Measurements from ENCODE around the gene YIPF2. TPM values are rescaled to one million over a fixed set of nuclear protein-coding genes. Genes with fewer than 3 reads are reported as not detected.

YIPF2 gene
- total RNA-seq, 1 donor from 2014 or later, result 51.4 TPM

DNA sequence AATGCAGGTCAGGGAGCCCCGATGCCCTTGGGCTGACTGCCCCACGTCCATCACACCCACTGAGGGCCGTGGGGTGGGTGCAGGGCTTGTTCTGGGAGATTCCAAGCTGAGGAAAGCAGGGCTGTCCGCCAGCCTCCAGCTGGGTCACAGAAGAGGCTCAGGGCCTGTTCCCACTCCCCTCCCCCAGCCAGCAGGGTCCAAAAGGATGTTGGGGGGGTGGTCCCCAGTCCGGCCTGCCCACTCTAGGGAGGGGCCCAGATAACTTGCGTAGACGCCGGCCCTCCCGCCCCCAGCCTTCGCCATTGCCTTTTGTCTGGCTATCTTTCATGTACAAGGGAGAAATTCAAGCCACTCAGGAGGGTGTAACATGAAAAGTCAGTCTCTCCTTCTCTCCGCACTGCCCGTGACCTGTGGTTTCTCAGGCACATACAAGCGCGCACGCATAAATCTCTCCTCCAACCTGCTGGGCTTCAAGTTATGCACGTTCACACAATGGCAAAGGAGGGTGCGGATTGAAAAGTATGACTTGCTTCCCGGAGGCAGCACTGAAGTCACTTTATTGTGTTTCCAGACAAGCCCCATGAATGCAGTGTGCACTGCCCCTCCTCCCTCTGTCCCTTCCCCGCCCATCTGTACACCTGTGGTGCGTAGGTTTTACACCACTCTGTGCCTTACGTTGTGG lies 36.9 kb downstream of the YIPF2 start:
- no peaks in the 10 kb centered on the region for H3K9me3 Mint-ChIP-seq (ENCODE audit: unreplicated experiment)
- H3K4me3 Mint-ChIP-seq (ENCODE audit: unreplicated experiment), result no peak overlapping the region
- peaks cover 9% of the 10 kb centered on the region for H3K4me1 Mint-ChIP-seq (ENCODE audit: unreplicated experiment)
- TF ChIP-seq, protein P1, sequence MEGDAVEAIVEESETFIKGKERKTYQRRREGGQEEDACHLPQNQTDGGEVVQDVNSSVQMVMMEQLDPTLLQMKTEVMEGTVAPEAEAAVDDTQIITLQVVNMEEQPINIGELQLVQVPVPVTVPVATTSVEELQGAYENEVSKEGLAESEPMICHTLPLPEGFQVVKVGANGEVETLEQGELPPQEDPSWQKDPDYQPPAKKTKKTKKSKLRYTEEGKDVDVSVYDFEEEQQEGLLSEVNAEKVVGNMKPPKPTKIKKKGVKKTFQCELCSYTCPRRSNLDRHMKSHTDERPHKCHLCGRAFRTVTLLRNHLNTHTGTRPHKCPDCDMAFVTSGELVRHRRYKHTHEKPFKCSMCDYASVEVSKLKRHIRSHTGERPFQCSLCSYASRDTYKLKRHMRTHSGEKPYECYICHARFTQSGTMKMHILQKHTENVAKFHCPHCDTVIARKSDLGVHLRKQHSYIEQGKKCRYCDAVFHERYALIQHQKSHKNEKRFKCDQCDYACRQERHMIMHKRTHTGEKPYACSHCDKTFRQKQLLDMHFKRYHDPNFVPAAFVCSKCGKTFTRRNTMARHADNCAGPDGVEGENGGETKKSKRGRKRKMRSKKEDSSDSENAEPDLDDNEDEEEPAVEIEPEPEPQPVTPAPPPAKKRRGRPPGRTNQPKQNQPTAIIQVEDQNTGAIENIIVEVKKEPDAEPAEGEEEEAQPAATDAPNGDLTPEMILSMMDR (IDR thresholded peaks at IDR 0.05; ENCODE audit: unreplicated experiment), result no peak
- DNase-seq (ENCODE audit: low spot score), result no peak
- H3K27me3 Mint-ChIP-seq (ENCODE audit: unreplicated experiment), result peaks cover 8% of the 10 kb centered on the region
- H3K36me3 Mint-ChIP-seq (ENCODE audit: low read depth, unreplicated experiment), result no peaks in the 10 kb centered on the region
- no peak overlapping the region for H3K27ac Mint-ChIP-seq (ENCODE audit: unreplicated experiment)

DNA sequence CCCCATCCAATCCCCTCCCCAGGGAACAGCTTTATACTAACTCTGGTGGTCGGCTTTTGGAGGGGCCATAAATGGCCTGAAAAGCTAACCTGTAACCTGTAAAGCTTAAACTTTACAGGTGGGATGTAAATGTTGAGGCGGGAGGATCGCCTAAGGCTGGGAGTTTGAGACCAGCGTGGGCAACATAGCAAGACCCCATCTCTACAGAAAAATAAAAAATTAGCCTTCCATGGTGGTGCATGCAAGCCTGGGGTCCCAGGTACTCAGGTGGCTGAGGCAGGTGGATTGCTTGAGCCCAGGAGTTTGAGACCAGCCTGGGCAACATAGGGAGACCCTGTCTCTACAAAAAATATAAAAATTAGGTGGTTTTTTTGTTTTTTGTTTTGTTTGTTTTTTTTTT lies 38.6 kb downstream of the YIPF2 start:
- Mint-ChIP-seq H3K36me3 (ENCODE audit: low read depth, unreplicated experiment) (no peaks in the 10 kb centered on the region), H3K9me3 (ENCODE audit: unreplicated experiment) (no peaks in the 10 kb centered on the region), H3K4me1 (ENCODE audit: unreplicated experiment) (peaks cover 13% of the 10 kb centered on the region), H3K27me3 (ENCODE audit: unreplicated experiment) (peaks cover 7% of the 10 kb centered on the region), H3K4me3 (ENCODE audit: unreplicated experiment) (no peak overlapping the region), H3K27ac (ENCODE audit: unreplicated experiment) (no peak overlapping the region)
- TF ChIP-seq, protein P1 (IDR thresholded peaks at IDR 0.05; ENCODE audit: unreplicated experiment), result no peak
- no peak for DNase-seq (ENCODE audit: low spot score)

DNA sequence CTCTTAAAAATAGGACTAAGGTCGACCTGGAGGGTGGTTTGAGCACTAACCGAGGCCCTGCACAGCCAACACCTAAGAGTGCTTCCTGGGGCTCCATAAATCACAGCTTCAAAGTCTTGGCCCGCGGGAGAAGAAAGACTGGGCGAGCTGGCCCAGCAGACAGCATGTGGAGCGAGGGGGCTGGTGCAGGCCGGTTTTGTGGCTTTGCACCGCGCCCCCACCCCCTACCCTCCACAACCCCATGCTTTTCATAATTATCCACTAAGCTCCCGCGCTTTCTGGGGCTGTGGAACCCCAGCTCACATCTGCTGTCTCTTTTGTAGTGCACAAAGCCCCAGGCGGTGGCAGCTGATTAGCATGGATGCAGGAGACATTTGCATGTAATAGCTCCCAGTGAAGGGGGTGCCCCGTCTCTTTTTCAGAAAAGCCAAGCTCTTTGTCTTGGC lies 40.0 kb downstream of the YIPF2 start:
- TF ChIP-seq, protein P1 (IDR thresholded peaks at IDR 0.05; ENCODE audit: unreplicated experiment), result no peak
- Mint-ChIP-seq H3K27ac (ENCODE audit: unreplicated experiment) (no peak overlapping the region), H3K9me3 (ENCODE audit: unreplicated experiment) (no peaks in the 10 kb centered on the region), H3K4me3 (ENCODE audit: unreplicated experiment) (no peak overlapping the region), H3K36me3 (ENCODE audit: low read depth, unreplicated experiment) (no peaks in the 10 kb centered on the region), H3K27me3 (ENCODE audit: unreplicated experiment) (peaks cover 3% of the 10 kb centered on the region), H3K4me1 (ENCODE audit: unreplicated experiment) (peaks cover 13% of the 10 kb centered on the region)
- no peak for DNase-seq (ENCODE audit: low spot score)

DNA sequence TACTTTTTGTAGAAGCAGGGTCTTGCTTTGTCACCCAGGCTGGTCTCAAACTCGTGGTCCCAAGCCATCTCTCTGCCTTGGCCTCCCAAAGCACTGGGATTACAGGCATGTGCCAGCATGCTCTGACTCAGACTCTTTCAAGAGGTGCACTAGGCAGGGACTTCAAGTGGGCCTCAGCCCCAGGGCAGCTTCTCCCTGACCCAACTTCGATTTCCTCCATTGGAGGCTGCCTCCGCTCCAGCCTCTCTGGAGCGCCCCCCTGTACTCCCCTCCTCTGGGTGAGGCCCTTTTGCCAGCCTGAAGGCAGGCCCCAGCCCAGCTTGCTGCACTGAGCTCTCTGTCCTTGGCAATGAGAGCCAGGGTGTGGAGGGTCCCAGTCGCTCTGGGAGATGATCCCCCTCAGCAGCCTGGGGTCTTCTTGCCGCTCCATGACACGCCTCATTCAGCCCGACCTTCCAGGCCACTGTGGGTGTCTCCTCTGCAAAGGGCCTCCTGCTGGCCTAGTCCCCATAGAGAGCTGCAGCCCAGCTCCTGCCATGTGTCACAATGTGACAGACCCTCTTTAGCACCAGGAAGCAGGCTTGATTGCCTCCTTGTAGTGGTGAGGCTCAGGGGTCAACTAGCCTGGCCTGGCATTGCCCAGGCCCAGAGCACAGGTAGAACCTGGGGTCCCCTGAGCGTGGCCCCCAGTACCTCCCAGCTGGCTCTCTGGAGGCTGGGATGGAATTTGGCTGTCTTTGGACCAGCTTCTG lies 40.6 kb downstream of the YIPF2 start:
- H3K36me3 Mint-ChIP-seq (ENCODE audit: low read depth, unreplicated experiment), result no peaks in the 10 kb centered on the region
- no peak overlapping the region for H3K27ac Mint-ChIP-seq (ENCODE audit: unreplicated experiment)
- H3K4me3 Mint-ChIP-seq (ENCODE audit: unreplicated experiment), result no peak overlapping the region
- peaks cover 3% of the 10 kb centered on the region for H3K27me3 Mint-ChIP-seq (ENCODE audit: unreplicated experiment)
- no peaks in the 10 kb centered on the region for H3K9me3 Mint-ChIP-seq (ENCODE audit: unreplicated experiment)
- peaks cover 13% of the 10 kb centered on the region for H3K4me1 Mint-ChIP-seq (ENCODE audit: unreplicated experiment)
- TF ChIP-seq, protein P1 (IDR thresholded peaks at IDR 0.05; ENCODE audit: unreplicated experiment), result no peak
- DNase-seq (ENCODE audit: low spot score), result no peak
